GM21423 (cell line): Measurements from ENCODE around the gene AGFG1.

Experiments
- ATAC-seq: cut with Tn5 transposase; IDR thresholded peaks from one replicate; pipeline ENCODE4 v1.9.1; 2021; ENCODE audit warnings: mild to moderate bottlenecking, moderate library complexity; ENCODE audit not compliant: unreplicated experiment

Gene AGFG1

GRCh38 chr2:227471924-227472264 is at the start of gene AGFG1:
AGFG1 (plus strand) TSS chr2:227472156; CDS start chr2:227472422, 266 bp downstream.
- ATAC-seq: peak; percentile 87

- no peak for ATAC-seq
Observed at GRCh38 chr2:227423656-227424499, 48.1 kb upstream of the AGFG1 start.

GRCh38 chr2:227428731-227429285 is 43.1 kb upstream of the AGFG1 start:
- ATAC-seq: no peak

- ATAC-seq: no peak
Observed at GRCh38 chr2:227430639-227431038, 41.3 kb upstream of the AGFG1 start.

- ATAC-seq: no peak
Observed at GRCh38 chr2:227433171-227433570, 38.8 kb upstream of the AGFG1 start.

- no peak for ATAC-seq
Observed at GRCh38 chr2:227436436-227437174, 35.4 kb upstream of the AGFG1 start.

- no peak for ATAC-seq
Observed at GRCh38 chr2:227439214-227439613, 32.7 kb upstream of the AGFG1 start.

GRCh38 chr2:227442639-227443038 is 29.3 kb upstream of the AGFG1 start:
- no peak for ATAC-seq

GRCh38 chr2:227443889-227444568 is 27.9 kb upstream of the AGFG1 start:
- ATAC-seq: no peak

GRCh38 chr2:227447606-227448005 is 24.4 kb upstream of the AGFG1 start:
- no peak for ATAC-seq

- ATAC-seq: no peak
Observed at GRCh38 chr2:227450311-227450841, 21.6 kb upstream of the AGFG1 start.

- no peak for ATAC-seq
Observed at GRCh38 chr2:227450926-227451654, 20.9 kb upstream of the AGFG1 start.

GRCh38 chr2:227451655-227451992 is 20.3 kb upstream of the AGFG1 start:
- no peak for ATAC-seq

GRCh38 chr2:227453810-227454209 is 18.1 kb upstream of the AGFG1 start:
- no peak for ATAC-seq

- ATAC-seq: no peak
Observed at GRCh38 chr2:227454323-227454860, 17.6 kb upstream of the AGFG1 start.

- ATAC-seq: no peak
Observed at GRCh38 chr2:227455200-227455599, 16.8 kb upstream of the AGFG1 start.

GRCh38 chr2:227456102-227456501 is 15.9 kb upstream of the AGFG1 start:
- ATAC-seq: no peak

- ATAC-seq: no peak
Observed at GRCh38 chr2:227456772-227457171, 15.2 kb upstream of the AGFG1 start.

- ATAC-seq: peak; percentile 30
Observed at GRCh38 chr2:227460070-227460485, 11.9 kb upstream of the AGFG1 start.

- no peak for ATAC-seq
Observed at GRCh38 chr2:227460833-227461232, 11.1 kb upstream of the AGFG1 start.
